ENCODE results near the gene RASL10A. TPM values are rescaled to one million over a fixed set of nuclear protein-coding genes. Genes with fewer than 3 reads are reported as not detected.

Gene RASL10A
- total and polyA plus RNA-seq, 2 experiments from 2014 or later: 1.6 to 3.0 TPM

GRCh38 chr22:29346659-29347058 is 31.2 kb upstream of the RASL10A start (continued):
- no peak for TF ChIP-seq REST (IDR thresholded peaks at IDR 0.05; ENCODE audit: unreplicated experiment)
- no peak for TF ChIP-seq EZH2phosphoT487 (IDR thresholded peaks at IDR 0.05; ENCODE audit: unreplicated experiment)
- TF ChIP-seq ZNF114 (CRISPR knock-in tag; IDR thresholded peaks at IDR 0.05): no peak

- Histone ChIP-seq H4K20me1 (replicated peaks; ENCODE audit: insufficient read depth) (0 out of 2 replicates have a peak, but pooled peaks cover under 1% of the 10 kb centered on the region), H3K79me2 (replicated peaks; ENCODE audit: insufficient read depth) (no peaks in the 10 kb centered on the region), H2AFZ (no peak overlapping the region), H3K9me2 (ENCODE audit: insufficient read depth) (no peaks in the 10 kb centered on the region), H3K27ac (ENCODE audit: low read depth) (no peak overlapping the region), H3K27me3 (ENCODE audit: insufficient read depth) (no peaks in the 10 kb centered on the region), H3F3A (replicated peaks; ENCODE audit: low read depth) (no peaks in the 10 kb centered on the region), H3K4me2 (no peak overlapping the region), H3K4me3 (no peak overlapping the region), H3K4me1 (ENCODE audit: insufficient read depth) (no peaks in the 10 kb centered on the region), H3K36me3 (ENCODE audit: insufficient read depth) (peaks cover 11% of the 10 kb centered on the region)
- Mint-ChIP-seq H3K4me3 (no peak overlapping the region), H3K4me1 (no peaks in the 10 kb centered on the region), H3K27me3 (ENCODE audit: insufficient read depth, low read depth, poor library complexity) (peaks cover 2% of the 10 kb centered on the region), H3K36me3 (ENCODE audit: low read depth) (peaks cover 56% of the 10 kb centered on the region), H3K27ac (no peak overlapping the region), H3K9me3 (no peaks in the 10 kb centered on the region)
- ATAC-seq (no peak), DNase-seq (ENCODE audit: low spot score) (no peak)
- no peak for TF ChIP-seq ETS1 (IDR thresholded peaks at IDR 0.05)
- no peak for TF ChIP-seq REST (IDR thresholded peaks at IDR 0.05; ENCODE audit: unreplicated experiment)
- no peak for TF ChIP-seq STAT1 (IDR thresholded peaks at IDR 0.05; ENCODE audit: unreplicated experiment)
- TF ChIP-seq ZNF462 (CRISPR knock-in tag; IDR thresholded peaks at IDR 0.05): no peak
- TF ChIP-seq EZH2 (IDR thresholded peaks at IDR 0.05; ENCODE audit: low read depth, unreplicated experiment): no peak
- no peak for TF ChIP-seq NANOG (IDR thresholded peaks at IDR 0.05; ENCODE audit: borderline replicate concordance)
- TF ChIP-seq ZNF331 (CRISPR knock-in tag; IDR thresholded peaks at IDR 0.05; ENCODE audit: low read depth): no peak
- no peak for TF ChIP-seq ZNF114 (CRISPR knock-in tag; IDR thresholded peaks at IDR 0.05)
Observed at GRCh38 chr22:29345932-29346331, 30.4 kb upstream of the RASL10A start.

Data from GM23338 (cell line).